ENCODE measurements around the gene CCDC57.
A peak's percentile ranks its signal among the peaks of the same experiment; 100 is the strongest.

- TF ChIP-seq, protein P1, sequence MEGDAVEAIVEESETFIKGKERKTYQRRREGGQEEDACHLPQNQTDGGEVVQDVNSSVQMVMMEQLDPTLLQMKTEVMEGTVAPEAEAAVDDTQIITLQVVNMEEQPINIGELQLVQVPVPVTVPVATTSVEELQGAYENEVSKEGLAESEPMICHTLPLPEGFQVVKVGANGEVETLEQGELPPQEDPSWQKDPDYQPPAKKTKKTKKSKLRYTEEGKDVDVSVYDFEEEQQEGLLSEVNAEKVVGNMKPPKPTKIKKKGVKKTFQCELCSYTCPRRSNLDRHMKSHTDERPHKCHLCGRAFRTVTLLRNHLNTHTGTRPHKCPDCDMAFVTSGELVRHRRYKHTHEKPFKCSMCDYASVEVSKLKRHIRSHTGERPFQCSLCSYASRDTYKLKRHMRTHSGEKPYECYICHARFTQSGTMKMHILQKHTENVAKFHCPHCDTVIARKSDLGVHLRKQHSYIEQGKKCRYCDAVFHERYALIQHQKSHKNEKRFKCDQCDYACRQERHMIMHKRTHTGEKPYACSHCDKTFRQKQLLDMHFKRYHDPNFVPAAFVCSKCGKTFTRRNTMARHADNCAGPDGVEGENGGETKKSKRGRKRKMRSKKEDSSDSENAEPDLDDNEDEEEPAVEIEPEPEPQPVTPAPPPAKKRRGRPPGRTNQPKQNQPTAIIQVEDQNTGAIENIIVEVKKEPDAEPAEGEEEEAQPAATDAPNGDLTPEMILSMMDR (IDR thresholded peaks at IDR 0.05): peak; percentile 69 to 95 (median 92)
- TF ChIP-seq POLR2A (IDR thresholded peaks at IDR 0.05): peak in 1 of 2 donors; percentile 42
These were observed 6.7 kb downstream of the CCDC57 start for GRCh38 chr17:82205720-82206508.

Measured in thyroid gland (tissue), 4 donors.